ENCODE measurements around the gene CUX1.

- TF ChIP-seq CTCF (IDR thresholded peaks at IDR 0.05) (no peak), EP300 (IDR thresholded peaks at IDR 0.05) (no peak)
Measured at GRCh38 chr7:102132209-102132752, 314.9 kb downstream of the CUX1 start.

Measured in ovary (tissue), 3 donors.